ENCODE data around the gene FFAR1.

Gene FFAR1

GRCh38 chr19:35351411-35352176 is 3.9 kb downstream of the FFAR1 start:
- H3K4me3 ChIP-seq (ENCODE audit: low read depth, low read length), result no peak overlapping the region
- in situ Hi-C loops (cut with HindIII; ENCODE audit: low sequenced_read_pairs), result no loop called here
- DNase-seq (ENCODE audit: low read depth, low spot score), result no peak
- no peak for TF ChIP-seq CTCF (IDR thresholded peaks at IDR 0.05; ENCODE audit: low read depth, low read length)

GRCh38 chr19:35352177-35352447 is 4.4 kb downstream of the FFAR1 start:
- no peak for DNase-seq (ENCODE audit: low read depth, low spot score)
- TF ChIP-seq CTCF (IDR thresholded peaks at IDR 0.05; ENCODE audit: low read depth, low read length), result no peak
- no peak overlapping the region for H3K4me3 ChIP-seq (ENCODE audit: low read depth, low read length)
- in situ Hi-C loops (cut with HindIII; ENCODE audit: low sequenced_read_pairs), result no loop called here

- H3K4me3 ChIP-seq (ENCODE audit: low read depth, low read length), result no peak overlapping the region
- peak; percentile 80 for TF ChIP-seq CTCF (IDR thresholded peaks at IDR 0.05; ENCODE audit: low read depth, low read length)
- peak; percentile 51 for DNase-seq (ENCODE audit: low read depth, low spot score)
- in situ Hi-C loops (cut with HindIII; ENCODE audit: low sequenced_read_pairs), result no loop called here
These were observed 5.0 kb downstream of the FFAR1 start for GRCh38 chr19:35352448-35353304.

DNA sequence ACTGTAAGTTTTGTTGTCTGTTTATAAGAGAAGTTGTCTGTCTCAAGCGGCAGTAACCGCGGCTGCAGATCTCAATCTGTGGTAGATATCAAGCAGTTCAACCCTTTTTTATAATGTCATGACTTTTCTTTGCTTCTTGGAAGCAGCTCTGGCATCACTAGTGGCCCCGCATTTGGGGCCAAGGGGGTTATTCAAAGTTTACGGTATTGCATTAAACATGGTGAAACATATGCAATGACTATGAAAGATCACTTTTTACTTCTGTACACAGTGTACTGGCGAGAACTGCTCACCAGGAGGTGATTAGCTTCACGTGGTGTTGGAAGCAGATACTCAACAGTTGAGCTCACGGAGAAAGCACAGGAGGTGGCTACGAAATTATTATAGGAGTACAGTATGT is 5.9 kb downstream of the FFAR1 start:
- no peak for DNase-seq (ENCODE audit: low read depth, low spot score)
- no peak overlapping the region for H3K4me3 ChIP-seq (ENCODE audit: low read depth, low read length)
- in situ Hi-C loops (cut with HindIII; ENCODE audit: low sequenced_read_pairs), result no loop called here
- TF ChIP-seq CTCF (IDR thresholded peaks at IDR 0.05; ENCODE audit: low read depth, low read length), result no peak

GRCh38 chr19:35354898-35355297 is 7.2 kb downstream of the FFAR1 start:
- in situ Hi-C loops (cut with HindIII; ENCODE audit: low sequenced_read_pairs), result no loop called here
- no peak overlapping the region for H3K4me3 ChIP-seq (ENCODE audit: low read depth, low read length)
- no peak for DNase-seq (ENCODE audit: low read depth, low spot score)
- no peak for TF ChIP-seq CTCF (IDR thresholded peaks at IDR 0.05; ENCODE audit: low read depth, low read length)

- in situ Hi-C loops (cut with HindIII; ENCODE audit: low sequenced_read_pairs), result no loop called here
- TF ChIP-seq CTCF (IDR thresholded peaks at IDR 0.05; ENCODE audit: low read depth, low read length), result no peak
- DNase-seq (ENCODE audit: low read depth, low spot score), result no peak
- no peak overlapping the region for H3K4me3 ChIP-seq (ENCODE audit: low read depth, low read length)
These were observed 8.2 kb downstream of the FFAR1 start for GRCh38 chr19:35355791-35356460.

All from astrocyte of the spinal cord (primary cell).